Omental fat pad (tissue), 4 donors: ENCODE measurements around the gene HTRA3. TPM values are rescaled to one million over a fixed set of nuclear protein-coding genes. Genes with fewer than 3 reads are reported as not detected.

Experiments used
- ATAC-seq: fragments of 150-250 bp; one replicate; pipeline ENCODE4 v1.9.1; 2016; ENCODE audit warnings: mild to moderate bottlenecking, moderate library complexity; ENCODE audit not compliant: low FRiP score
- DNase-seq: peaks from one replicate; pipeline ENCODE4 v3.0.0-alpha.2; 2019; ENCODE audit warnings: low spot score
- CTCF ChIP-seq, 3 donors: fragments of 450-650 bp; IDR thresholded peaks; one replicate each; pipeline ENCODE4 v1.5.1; 2016 to 2017; ENCODE audit warnings: antibody characterized with exemption in 3 of 3, mild to moderate bottlenecking in 3 of 3, moderate library complexity in 2 of 3
- total RNA-seq, 4 donors: library from RNA; depleted of rRNA; stranded (reverse); fragments of >200 nt; gene quantifications; one replicate each; pipeline ENCODE4 v1.1.0, GENCODE V29; 2016

The HTRA3 gene
- total RNA-seq, 4 donors from 2014 or later: 15.8 to 147 (median 23.3) TPM

DNA sequence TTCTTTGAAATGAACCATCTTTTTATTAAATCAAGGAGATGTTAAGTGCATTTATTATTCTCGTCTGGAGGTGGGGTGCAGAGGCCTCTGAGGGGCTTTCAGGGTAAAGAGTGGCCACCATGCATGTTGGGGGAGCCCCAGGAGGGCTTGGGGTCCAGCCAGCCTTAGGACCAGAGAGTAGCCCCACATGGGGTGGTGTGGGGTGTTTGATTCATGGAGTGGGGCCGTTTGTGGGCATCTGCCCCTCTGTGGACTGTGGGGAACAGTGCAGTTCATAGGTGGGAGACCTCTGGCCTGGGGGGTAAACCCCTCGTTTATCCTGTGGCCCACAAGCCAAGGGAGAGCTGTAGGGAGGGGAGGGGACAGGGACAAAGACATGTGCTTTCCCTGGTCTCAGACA, 26.9 kb downstream of the HTRA3 start:
- ATAC-seq (no peak), DNase-seq (no peak)
- TF ChIP-seq CTCF (IDR thresholded peaks at IDR 0.05): no peak

GRCh38 chr4:8297141-8297601, 27.6 kb downstream of the HTRA3 start:
- ATAC-seq: no peak
- no peak for TF ChIP-seq CTCF (IDR thresholded peaks at IDR 0.05)
- no peak for DNase-seq

DNA sequence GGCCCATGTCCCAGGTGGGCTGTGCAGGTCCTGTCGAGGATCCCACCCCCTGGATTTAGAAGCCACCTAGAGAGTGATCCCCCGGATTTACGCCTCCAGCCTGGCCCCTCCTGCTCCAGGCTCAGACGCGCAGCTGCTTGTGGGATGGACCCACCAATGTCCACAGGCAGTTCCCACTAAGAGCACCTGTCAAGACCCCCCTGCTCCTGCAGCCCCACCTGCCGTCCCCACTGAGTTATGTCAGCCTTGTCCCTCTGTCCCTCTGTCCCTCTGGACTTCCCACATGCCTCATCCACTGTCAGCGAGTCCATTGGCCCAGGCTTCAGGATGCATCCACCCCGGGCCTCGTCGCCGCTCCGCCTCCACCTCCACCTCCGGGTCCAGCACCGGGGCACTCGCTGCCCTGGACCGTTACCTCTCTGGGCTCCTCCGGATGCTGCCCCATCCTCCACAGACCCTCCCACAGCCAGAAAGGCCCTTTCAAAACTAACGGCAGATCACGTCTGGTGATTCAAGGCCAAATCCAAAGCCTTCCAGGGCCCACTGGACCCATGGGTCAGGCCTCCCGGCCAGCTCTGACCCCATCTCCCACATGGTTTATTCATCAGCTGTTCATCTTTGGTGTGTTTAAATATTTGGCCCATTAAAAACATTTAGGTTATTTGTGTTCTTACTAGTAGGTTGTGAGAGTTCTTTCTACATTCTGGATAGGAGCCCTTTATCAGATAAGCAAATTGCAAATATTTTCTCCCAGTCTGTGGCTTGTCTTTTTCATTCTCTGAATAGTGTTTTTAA, 28.3 kb downstream of the HTRA3 start:
- no peak for TF ChIP-seq CTCF (IDR thresholded peaks at IDR 0.05)
- DNase-seq (no peak), ATAC-seq (no peak)

GRCh38 chr4:8300832-8301231, 31.3 kb downstream of the HTRA3 start:
- DNase-seq: no peak
- ATAC-seq: no peak
- no peak for TF ChIP-seq CTCF (IDR thresholded peaks at IDR 0.05)

DNA sequence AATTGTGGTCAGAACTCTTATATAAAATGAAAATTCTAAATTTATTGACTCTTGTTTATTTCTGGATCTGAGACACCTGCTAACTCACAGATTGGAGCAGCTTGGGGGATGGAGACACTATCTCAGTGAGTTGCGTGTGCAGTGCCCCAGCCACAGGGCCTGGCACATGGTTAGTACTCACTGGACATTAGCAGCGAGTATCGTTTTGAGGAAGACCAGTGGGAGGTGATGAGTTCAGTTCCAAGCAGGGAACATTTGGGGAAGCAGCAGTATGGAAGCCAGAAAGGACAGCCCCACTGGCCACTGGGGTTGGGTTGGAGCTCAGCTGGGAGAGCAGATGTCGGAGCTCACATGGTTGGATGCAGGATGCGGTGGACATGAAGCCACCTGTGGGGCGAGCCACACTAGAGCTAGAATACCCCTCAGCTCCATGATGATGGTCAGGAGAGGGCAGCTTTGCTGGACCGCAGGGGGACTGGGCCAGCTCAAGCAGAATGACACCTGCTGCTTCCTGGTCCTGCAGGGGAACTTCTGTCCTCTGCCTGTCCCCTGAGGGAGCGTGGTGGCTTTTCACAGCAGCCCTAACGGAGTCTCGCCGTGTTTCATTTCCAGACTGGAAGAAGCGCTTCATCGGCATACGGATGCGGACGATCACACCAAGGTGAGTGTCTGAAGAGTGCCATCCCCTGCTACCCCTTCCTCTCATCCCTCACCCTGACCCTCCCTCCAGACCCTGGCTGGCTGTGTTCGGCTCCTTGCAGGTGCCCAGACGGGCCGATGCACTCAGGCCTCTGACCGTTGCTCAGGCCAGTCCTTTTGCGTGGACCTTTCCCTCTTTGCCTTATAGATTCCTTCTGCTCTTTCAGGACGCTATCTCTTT, 32.5 kb downstream of the HTRA3 start:
- ATAC-seq (no peak), DNase-seq (peak; percentile 4)
- no peak for TF ChIP-seq CTCF (IDR thresholded peaks at IDR 0.05)

DNA sequence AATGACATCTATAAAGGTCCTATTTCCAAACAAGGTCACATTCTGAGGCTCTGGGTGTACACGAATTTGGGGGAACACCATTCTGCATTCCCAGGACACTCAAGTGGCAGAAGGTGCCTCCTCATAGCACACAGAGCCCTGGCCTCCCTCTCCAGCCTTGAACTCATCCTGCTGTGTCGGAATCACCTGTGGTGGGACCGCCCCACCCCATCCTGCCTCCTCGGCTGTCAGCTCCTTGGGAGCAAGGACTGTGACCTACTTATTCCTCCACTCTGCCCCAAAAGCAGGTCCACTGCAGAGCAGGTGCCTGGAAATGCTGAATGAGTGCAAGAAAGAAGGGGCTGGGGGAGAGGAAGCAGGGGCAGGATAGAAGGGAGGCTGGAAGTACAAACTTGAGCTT, 33.5 kb downstream of the HTRA3 start:
- TF ChIP-seq CTCF (IDR thresholded peaks at IDR 0.05): no peak
- ATAC-seq (no peak), DNase-seq (peak; percentile 10)
